H1 (cell line): Measurements from ENCODE around the gene NR3C2. TPM values are rescaled to one million over a fixed set of nuclear protein-coding genes. Genes with fewer than 3 reads are reported as not detected.

Experiments used
- CTCF ChIA-PET: fragments of 300-600 bp; sonication (Branson Sonifier 250); formaldehyde crosslinking; loops from one replicate; lab custom pipeline; 2021; ENCODE audit not compliant: partially characterized antibody; lab: Charles Lee
- POLR2A ChIA-PET: fragments of 300-600 bp; sonication (Branson Sonifier 250); formaldehyde crosslinking; loops from one replicate; lab custom pipeline; 2021; ENCODE audit warnings: inconsistent platforms; ENCODE audit not compliant: partially characterized antibody; lab: Charles Lee
- DNase-seq, 2 experiments: peaks; one replicate each; pipeline versions ENCODE4 v3.0.0 to v3.0.0-alpha.2; 2010 to 2022; ENCODE audit warnings: low spot score in 2 of 2, low read depth in 1 of 2, mixed read lengths in 1 of 2
- FAIRE-seq: peaks from 2 replicates; lab custom pipeline; 2011; peaks lifted over from hg19 to GRCh38; lab: Jason Lieb, UNC
- H2AFZ ChIP-seq: 2 replicates; pipeline ENCODE4 v1.8.1; 2012; ENCODE audit warnings: low read length, inconsistent platforms
- H2AK5ac ChIP-seq: 2 replicates; pipeline ENCODE4 v1.6.1; 2013; ENCODE audit warnings: low read depth, low read length
- H2BK120ac ChIP-seq: replicated peaks from 2 replicates; pipeline ENCODE3; 2013; ENCODE audit warnings: low read depth, low read length, inconsistent platforms
- H2BK12ac ChIP-seq: 2 replicates; pipeline ENCODE4 v1.6.1; 2013; ENCODE audit warnings: low read depth, low read length
- H2BK15ac ChIP-seq: 2 replicates; pipeline ENCODE4 v1.6.1; 2013; ENCODE audit warnings: low read length
- H2BK20ac ChIP-seq: 2 replicates; pipeline ENCODE4 v1.6.1; 2013; ENCODE audit warnings: low read length
- H2BK5ac ChIP-seq: 2 replicates; pipeline ENCODE4 v1.6.1; 2013; ENCODE audit warnings: low read depth, low read length
- H3K14ac ChIP-seq: 2 replicates; pipeline ENCODE4 v1.6.1; 2013; ENCODE audit warnings: inconsistent platforms; ENCODE audit not compliant: insufficient read length
- H3K18ac ChIP-seq: 2 replicates; pipeline ENCODE4 v1.6.1; 2013; ENCODE audit warnings: low read length; ENCODE audit errors: extremely low read depth
- H3K23ac ChIP-seq: 2 replicates; pipeline ENCODE4 v1.6.1; 2013; ENCODE audit warnings: inconsistent platforms; ENCODE audit not compliant: insufficient read length
- H3K23me2 ChIP-seq: 2 replicates; pipeline ENCODE4 v1.6.1; 2013; ENCODE audit warnings: low read depth, low read length
- H3K27ac ChIP-seq: 2 replicates; pipeline ENCODE4 v1.6.1; 2011; ENCODE audit warnings: low read depth, low read length, inconsistent platforms
- H3K27me3 ChIP-seq, 4 experiments: replicated peaks in 1 of 4; 1 replicate in 1 of 4; 2 replicates in 3 of 4; pipeline versions ENCODE4 v1.6.1 to v1.8.1; 2011 to 2013; ENCODE audit warnings: low read length in 3 of 4, mild to moderate bottlenecking in 3 of 4, inconsistent platforms in 2 of 4, mixed read lengths in 2 of 4, moderate library complexity in 1 of 4; ENCODE audit not compliant: control insufficient read depth in 3 of 4, insufficient read depth in 3 of 4; ENCODE audit errors: extremely low read depth in 1 of 4
- H3K36me3 ChIP-seq, 4 experiments: 2 replicates each; pipeline versions ENCODE4 v1.6.1 to v1.8.1; 2011 to 2013; ENCODE audit warnings: mild to moderate bottlenecking in 4 of 4, low read length in 3 of 4, moderate library complexity in 2 of 4, control low read depth in 1 of 4, inconsistent platforms in 1 of 4; ENCODE audit not compliant: insufficient read depth in 4 of 4, control insufficient read depth in 2 of 4
- H3K4ac ChIP-seq: replicated peaks from 2 replicates; pipeline ENCODE3; 2013; ENCODE audit warnings: low read length, low read depth, mixed read lengths, inconsistent platforms; ENCODE audit not compliant: insufficient read length
- H3K4me1 ChIP-seq, 4 experiments: replicated peaks in 1 of 4; 1 replicate in 1 of 4; 2 replicates in 3 of 4; pipeline versions ENCODE4 v1.6.1 to v1.8.1; 2011 to 2013; ENCODE audit warnings: low read length in 3 of 4, inconsistent platforms in 2 of 4, mixed read lengths in 1 of 4; ENCODE audit not compliant: insufficient read depth in 4 of 4, control insufficient read depth in 3 of 4
- H3K4me2 ChIP-seq, 2 experiments: 2 replicates each; pipeline versions ENCODE4 v1.6.1 to v1.8.1; 2011 to 2013; ENCODE audit warnings: low read depth in 2 of 2, low read length in 2 of 2, control low read depth in 1 of 2, inconsistent platforms in 1 of 2, mild to moderate bottlenecking in 1 of 2; ENCODE audit not compliant: insufficient read depth in 1 of 2
- H3K4me3 ChIP-seq, 4 experiments: fragments of 200-600, 300-600 bp in 1 of 4; sonication (generic), shearing (Covaris generic), sonication (Bioruptor Twin) in 1 of 4; 2 replicates each; pipeline versions ENCODE4 v1.5.1 to v1.8.1; 2011 to 2016; ENCODE audit warnings: low read length in 4 of 4, low read depth in 3 of 4, control low read depth in 2 of 4, inconsistent platforms in 2 of 4, mild to moderate bottlenecking in 2 of 4, mixed read lengths in 1 of 4, moderate library complexity in 1 of 4; ENCODE audit not compliant: insufficient read depth in 2 of 4; ENCODE audit errors: extremely low read depth in 1 of 4
- H3K56ac ChIP-seq: replicated peaks from 2 replicates; pipeline ENCODE3; 2013; ENCODE audit warnings: low read depth, mild to moderate bottlenecking, mixed read lengths, low read length, inconsistent platforms; ENCODE audit not compliant: insufficient read length
- H3K79me1 ChIP-seq: 2 replicates; pipeline ENCODE4 v1.6.1; 2013; ENCODE audit warnings: low read depth, low read length, control low read depth
- H3K79me2 ChIP-seq, 2 experiments: 2 replicates each; pipeline versions ENCODE4 v1.6.1 to v1.8.1; 2012 to 2013; ENCODE audit warnings: low read length in 2 of 2, mild to moderate bottlenecking in 2 of 2, inconsistent platforms in 1 of 2; ENCODE audit not compliant: insufficient read depth in 2 of 2, control insufficient read depth in 1 of 2
- H3K9ac ChIP-seq, 4 experiments: replicated peaks in 1 of 4; 1 replicate in 1 of 4; 2 replicates in 3 of 4; pipeline versions ENCODE4 v1.6.1 to v1.8.1; 2011 to 2013; ENCODE audit warnings: low read depth in 3 of 4, low read length in 3 of 4, control low read depth in 2 of 4, mild to moderate bottlenecking in 2 of 4, moderate library complexity in 2 of 4, inconsistent platforms in 1 of 4; ENCODE audit errors: extremely low read depth in 1 of 4
- H3K9me3 ChIP-seq, 2 experiments: 2 replicates each; pipeline versions ENCODE4 v1.6.1 to v1.8.1; 2012 to 2013; ENCODE audit warnings: mild to moderate bottlenecking in 2 of 2, moderate library complexity in 2 of 2, control low read depth in 1 of 2, inconsistent platforms in 1 of 2, low read depth in 1 of 2, low read length in 1 of 2, mixed read lengths in 1 of 2; ENCODE audit not compliant: insufficient read depth in 2 of 2
- H4K20me1 ChIP-seq, 2 experiments: replicated peaks in 1 of 2; 2 replicates each; pipeline versions ENCODE3 to v1.8.1; 2011 to 2013; ENCODE audit warnings: inconsistent platforms in 2 of 2, low read length in 2 of 2, mild to moderate bottlenecking in 1 of 2; ENCODE audit not compliant: insufficient read depth in 2 of 2, control insufficient read depth in 1 of 2
- H4K5ac ChIP-seq: 2 replicates; pipeline ENCODE4 v1.6.1; 2013; ENCODE audit warnings: low read length, low read depth, mixed read lengths, inconsistent platforms; ENCODE audit not compliant: insufficient read length
- H4K8ac ChIP-seq: 2 replicates; pipeline ENCODE4 v1.8.0; 2013; ENCODE audit warnings: mild to moderate bottlenecking, moderate library complexity, low read length, inconsistent platforms; ENCODE audit not compliant: insufficient read depth; ENCODE audit errors: extremely low read depth
- H4K91ac ChIP-seq: replicated peaks from 2 replicates; pipeline ENCODE3; 2013; ENCODE audit warnings: low read length, mixed read lengths, inconsistent platforms; ENCODE audit not compliant: insufficient read length
- ATF2 ChIP-seq: IDR thresholded peaks from 2 replicates; pipeline ENCODE4 v1.6.1; 2012; ENCODE audit warnings: low read length, inconsistent platforms
- CEBPB ChIP-seq: IDR thresholded peaks from 2 replicates; pipeline ENCODE4 v1.6.1; 2012; ENCODE audit warnings: low read depth, low read length
- CHD1 ChIP-seq: IDR thresholded peaks from 2 replicates; pipeline ENCODE4 v1.6.1; 2012; ENCODE audit warnings: low read depth, low read length, improper control_type of control experiment
- EP300 ChIP-seq, 2 experiments: IDR thresholded peaks; 1 replicate in 1 of 2; 2 replicates in 1 of 2; pipeline ENCODE4 v1.6.1; 2011 to 2012; ENCODE audit warnings: low read depth in 2 of 2, low read length in 2 of 2, mild to moderate bottlenecking in 2 of 2, borderline replicate concordance in 1 of 2, inconsistent platforms in 1 of 2, moderate library complexity in 1 of 2
- GTF2F1 ChIP-seq: IDR thresholded peaks from 2 replicates; pipeline ENCODE4 v1.6.1; 2012; ENCODE audit warnings: low read depth, low read length, improper control_type of control experiment, borderline replicate concordance
- POLR2AphosphoS5 ChIP-seq: IDR thresholded peaks from 2 replicates; pipeline ENCODE4 v1.6.1; 2011; ENCODE audit warnings: low read depth, low read length
- RNF2 ChIP-seq: fragments of 200-900, 300-1000 bp; sonication (generic); IDR thresholded peaks from 2 replicates; pipeline ENCODE4 v1.7.1; 2016; ENCODE audit warnings: borderline replicate concordance, low read depth, mild to moderate bottlenecking, antibody characterized with exemption, low read length; ENCODE audit not compliant: poor library complexity, severe bottlenecking; ENCODE audit errors: missing control alignments
- SP1 ChIP-seq: IDR thresholded peaks from 2 replicates; pipeline ENCODE4 v1.6.1; 2011; ENCODE audit warnings: low read depth, low read length
- SRF ChIP-seq: IDR thresholded peaks from 2 replicates; pipeline ENCODE4 v1.6.1; 2011; ENCODE audit warnings: mild to moderate bottlenecking, low read depth, low read length, moderate library complexity
- TAF7 ChIP-seq: optimal IDR thresholded peaks from 2 replicates; pipeline ENCODE3; 2011; ENCODE audit warnings: low read depth, mild to moderate bottlenecking, inconsistent platforms, low read length, moderate library complexity, borderline replicate concordance
- ZNF274 ChIP-seq: IDR thresholded peaks from 2 replicates; pipeline ENCODE4 v1.7.0; 2012; ENCODE audit warnings: low read length, borderline replicate concordance; ENCODE audit errors: extremely low read depth
- WGBS, 2 experiments: shearing (Covaris generic) in 1 of 2; methylation state at CpG; one replicate each; pipeline versions ENCODE4 v1.1.6 to v1.1.7; 2013 to 2015; ENCODE audit warnings: low lambda C conversion rate in 2 of 2, mixed read lengths in 2 of 2, inconsistent platforms in 1 of 2, low coverage in 1 of 2, missing lambda C conversion rate in 1 of 2; ENCODE audit not compliant: insufficient replicate concordance in 2 of 2, insufficient coverage in 1 of 2, insufficient read length in 1 of 2; ENCODE audit errors: extremely low coverage in 1 of 2, missing lambda C conversion rate in 1 of 2; 5-methylcytosine and 5-hydroxymethylcytosine counted together
- polyA plus RNA-seq, 7 experiments: library from polyadenylated mRNA; depleted of rRNA in 3 of 7; stranded (reverse) in 5 of 7; unstranded in 2 of 7; fragments of >200 nt in 5 of 7; fragments of 200-250 nt in 2 of 7; gene quantifications; 1 replicate in 5 of 7; 2 replicates in 1 of 7; 4 replicates in 1 of 7; pipeline versions ENCODE4 v1.2.1 to v1.2.3, GENCODE V29; 2011 to 2013; ENCODE audit warnings: missing spikeins in 2 of 7, mixed read lengths in 2 of 7
- total RNA-seq: library from RNA; stranded (reverse); fragmentation: NEBNext Ultra II Directional; extraction: Animal tissue kit (Norgen Biotek cat#: 25700); gene quantifications from 2 replicates; pipeline ENCODE4 v1.2.1, GENCODE V29; 2021
- TF ChIP-seq, protein P1 (sequence below): IDR thresholded peaks from 2 replicates; pipeline ENCODE4 v1.6.1; 2011; ENCODE audit warnings: low read depth, mild to moderate bottlenecking, low read length; ENCODE audit not compliant: insufficient read depth

NR3C2 gene
- total and polyA plus RNA-seq, 2 of the 8 experiments (the other 6 are each of a cell fraction or from before 2014, with no cell fraction given), result 0.80 to 3.9 TPM

- Histone ChIP-seq H2AK5ac (no peak overlapping the region), H2BK5ac (no peak overlapping the region), H3K4me2 (no peak overlapping the region), H3K18ac (no peak overlapping the region), H3K79me1 (no peaks in the 10 kb centered on the region), H4K20me1 (no peaks in the 10 kb centered on the region), H2AFZ (no peak overlapping the region), H3K27ac (no peak overlapping the region), H2BK15ac (no peak overlapping the region), H3K27me3 (no peaks in the 10 kb centered on the region), H4K8ac (no peak overlapping the region), H3K79me2 (no peaks in the 10 kb centered on the region), H2BK12ac (no peak overlapping the region), H4K5ac (no peak overlapping the region), H4K91ac (no peak overlapping the region), H3K9ac (no peak overlapping the region), H3K14ac (no peak overlapping the region), H3K4me3 (no peak overlapping the region), H2BK20ac (no peak overlapping the region), H3K23ac (no peak overlapping the region), H3K9me3 (no peaks in the 10 kb centered on the region), H3K23me2 (no peaks in the 10 kb centered on the region), H3K36me3 (no peaks in the 10 kb centered on the region), H3K56ac (no peak overlapping the region), H3K4me1 (no peaks in the 10 kb centered on the region), H2BK120ac (no peak overlapping the region), H3K4ac (no peak overlapping the region)
- ChIA-PET POLR2A (no interaction called here), CTCF (interaction anchor here (0.6 kb wide), 1 partner anchor 856 kb away, joined by 3 read pairs; no protein-coding TSS in a partner anchor)
- no peak for FAIRE-seq
- DNase-seq, result no peak
- WGBS, 2 experiments, result 82% methylated on average over 3 of the region's 3 CpGs; no CpG with 5 or more reads in 1 of the 2 experiments
- TF ChIP-seq CHD1 (no peak), ZNF274 (no peak), SRF (no peak), POLR2AphosphoS5 (no peak), EP300 (IDR thresholded peaks at IDR 0.05; ENCODE audit: borderline replicate concordance in 1 of 2, low read depth in 2 of 2, low read length in 2 of 2) (no peak), GTF2F1 (no peak), RNF2 (no peak), TAF7 (no peak), ATF2 (no peak), CEBPB (no peak), SP1 (no peak)
- TF ChIP-seq, protein P1, sequence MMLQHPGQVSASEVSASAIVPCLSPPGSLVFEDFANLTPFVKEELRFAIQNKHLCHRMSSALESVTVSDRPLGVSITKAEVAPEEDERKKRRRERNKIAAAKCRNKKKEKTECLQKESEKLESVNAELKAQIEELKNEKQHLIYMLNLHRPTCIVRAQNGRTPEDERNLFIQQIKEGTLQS, result no peak
Observed at GRCh38 chr4:148192526-148192925, 249.7 kb downstream of the NR3C2 start.
